Measurements from ENCODE around the gene TOLLIP.

The TOLLIP gene

DNA sequence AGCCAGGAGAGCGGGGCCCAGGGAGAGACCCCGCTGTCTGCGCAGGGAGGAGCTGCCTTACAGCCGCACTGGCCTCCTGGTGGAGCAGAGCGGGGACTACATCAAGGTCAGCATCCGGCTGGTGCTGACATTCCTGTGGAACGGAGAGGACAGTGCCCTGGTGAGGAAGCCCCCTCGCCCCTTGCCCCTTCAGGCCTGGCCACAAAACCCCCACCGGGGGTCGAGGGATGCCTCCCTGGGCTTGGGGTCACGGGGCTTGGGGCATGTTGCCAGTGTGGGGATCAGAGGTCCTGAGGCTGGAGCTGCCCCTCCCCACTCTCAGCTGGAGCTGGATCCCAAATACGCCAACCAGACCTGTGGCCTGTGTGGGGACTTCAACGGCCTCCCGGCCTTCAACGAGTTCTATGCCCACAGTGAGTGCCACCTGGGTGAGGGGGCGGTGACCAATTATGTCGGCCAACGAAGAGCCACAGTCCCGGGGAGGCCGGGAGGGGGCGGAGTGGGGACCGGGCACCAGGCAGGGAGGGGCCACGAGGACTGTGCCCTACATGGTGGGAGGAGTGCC is 82.4 kb downstream of the TOLLIP start:
- TF ChIP-seq, protein P1, sequence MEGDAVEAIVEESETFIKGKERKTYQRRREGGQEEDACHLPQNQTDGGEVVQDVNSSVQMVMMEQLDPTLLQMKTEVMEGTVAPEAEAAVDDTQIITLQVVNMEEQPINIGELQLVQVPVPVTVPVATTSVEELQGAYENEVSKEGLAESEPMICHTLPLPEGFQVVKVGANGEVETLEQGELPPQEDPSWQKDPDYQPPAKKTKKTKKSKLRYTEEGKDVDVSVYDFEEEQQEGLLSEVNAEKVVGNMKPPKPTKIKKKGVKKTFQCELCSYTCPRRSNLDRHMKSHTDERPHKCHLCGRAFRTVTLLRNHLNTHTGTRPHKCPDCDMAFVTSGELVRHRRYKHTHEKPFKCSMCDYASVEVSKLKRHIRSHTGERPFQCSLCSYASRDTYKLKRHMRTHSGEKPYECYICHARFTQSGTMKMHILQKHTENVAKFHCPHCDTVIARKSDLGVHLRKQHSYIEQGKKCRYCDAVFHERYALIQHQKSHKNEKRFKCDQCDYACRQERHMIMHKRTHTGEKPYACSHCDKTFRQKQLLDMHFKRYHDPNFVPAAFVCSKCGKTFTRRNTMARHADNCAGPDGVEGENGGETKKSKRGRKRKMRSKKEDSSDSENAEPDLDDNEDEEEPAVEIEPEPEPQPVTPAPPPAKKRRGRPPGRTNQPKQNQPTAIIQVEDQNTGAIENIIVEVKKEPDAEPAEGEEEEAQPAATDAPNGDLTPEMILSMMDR (IDR thresholded peaks at IDR 0.05; ENCODE audit: insufficient read depth, low read length), result no peak
- no peak for TF ChIP-seq SPI1 (IDR thresholded peaks at IDR 0.05; ENCODE audit: borderline replicate concordance, low read depth)
- TF ChIP-seq GABPA (IDR thresholded peaks at IDR 0.05; ENCODE audit: low read depth), result no peak
- TF ChIP-seq, protein P2, sequence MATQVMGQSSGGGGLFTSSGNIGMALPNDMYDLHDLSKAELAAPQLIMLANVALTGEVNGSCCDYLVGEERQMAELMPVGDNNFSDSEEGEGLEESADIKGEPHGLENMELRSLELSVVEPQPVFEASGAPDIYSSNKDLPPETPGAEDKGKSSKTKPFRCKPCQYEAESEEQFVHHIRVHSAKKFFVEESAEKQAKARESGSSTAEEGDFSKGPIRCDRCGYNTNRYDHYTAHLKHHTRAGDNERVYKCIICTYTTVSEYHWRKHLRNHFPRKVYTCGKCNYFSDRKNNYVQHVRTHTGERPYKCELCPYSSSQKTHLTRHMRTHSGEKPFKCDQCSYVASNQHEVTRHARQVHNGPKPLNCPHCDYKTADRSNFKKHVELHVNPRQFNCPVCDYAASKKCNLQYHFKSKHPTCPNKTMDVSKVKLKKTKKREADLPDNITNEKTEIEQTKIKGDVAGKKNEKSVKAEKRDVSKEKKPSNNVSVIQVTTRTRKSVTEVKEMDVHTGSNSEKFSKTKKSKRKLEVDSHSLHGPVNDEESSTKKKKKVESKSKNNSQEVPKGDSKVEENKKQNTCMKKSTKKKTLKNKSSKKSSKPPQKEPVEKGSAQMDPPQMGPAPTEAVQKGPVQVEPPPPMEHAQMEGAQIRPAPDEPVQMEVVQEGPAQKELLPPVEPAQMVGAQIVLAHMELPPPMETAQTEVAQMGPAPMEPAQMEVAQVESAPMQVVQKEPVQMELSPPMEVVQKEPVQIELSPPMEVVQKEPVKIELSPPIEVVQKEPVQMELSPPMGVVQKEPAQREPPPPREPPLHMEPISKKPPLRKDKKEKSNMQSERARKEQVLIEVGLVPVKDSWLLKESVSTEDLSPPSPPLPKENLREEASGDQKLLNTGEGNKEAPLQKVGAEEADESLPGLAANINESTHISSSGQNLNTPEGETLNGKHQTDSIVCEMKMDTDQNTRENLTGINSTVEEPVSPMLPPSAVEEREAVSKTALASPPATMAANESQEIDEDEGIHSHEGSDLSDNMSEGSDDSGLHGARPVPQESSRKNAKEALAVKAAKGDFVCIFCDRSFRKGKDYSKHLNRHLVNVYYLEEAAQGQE (IDR thresholded peaks at IDR 0.05; ENCODE audit: insufficient replicate concordance, low read depth), result no peak
- no peak for TF ChIP-seq POLR2AphosphoS5 (IDR thresholded peaks at IDR 0.05; ENCODE audit: low read depth)
- DNase-seq (ENCODE audit: low read depth in 1 of 2, low spot score in 1 of 2), result no peak
- H3K27ac ChIP-seq (replicated peaks), result no peak overlapping the region
- H3K27me3 ChIP-seq (ENCODE audit: insufficient read depth, poor library complexity, severe bottlenecking), result peaks cover 17% of the 10 kb centered on the region
- no peak overlapping the region for H3K4me3 ChIP-seq (replicated peaks; ENCODE audit: insufficient read depth, low read length)

DNA sequence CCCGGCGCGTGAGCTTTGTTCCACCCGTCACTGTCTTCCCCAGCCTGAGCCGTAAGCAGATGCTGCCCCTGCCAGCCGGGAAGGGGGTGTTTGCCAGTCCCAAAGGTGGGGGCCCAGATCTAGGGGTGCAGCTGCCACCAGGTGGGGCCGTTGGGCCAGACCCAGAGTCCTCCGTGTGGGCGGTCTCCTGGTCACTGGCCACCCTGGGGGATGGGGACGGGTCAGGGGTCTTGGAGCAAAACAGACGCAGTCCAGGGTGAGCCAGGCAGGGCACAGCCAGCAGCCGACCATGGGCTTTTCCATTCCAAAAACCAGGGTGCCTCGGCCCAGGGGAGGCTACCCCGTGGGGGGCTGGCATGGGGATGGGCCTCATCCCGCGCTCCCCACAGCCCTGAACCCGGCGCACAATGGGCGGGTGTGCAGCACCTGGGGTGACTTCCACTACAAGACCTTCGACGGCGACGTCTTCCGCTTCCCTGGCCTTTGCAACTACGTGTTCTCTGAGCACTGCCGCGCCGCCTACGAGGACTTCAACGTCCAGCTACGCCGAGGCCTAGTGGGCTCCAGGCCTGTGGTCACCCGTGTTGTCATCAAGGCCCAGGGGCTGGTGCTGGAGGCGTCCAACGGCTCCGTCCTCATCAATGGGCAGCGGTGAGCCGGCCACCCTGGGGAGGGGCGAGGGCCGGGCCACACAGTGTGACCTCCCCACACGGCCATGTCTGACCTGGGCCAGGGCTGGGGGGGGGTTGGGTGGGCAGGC is 83.0 kb downstream of the TOLLIP start:
- no peak for DNase-seq (ENCODE audit: low read depth in 1 of 2, low spot score in 1 of 2)
- H3K27me3 ChIP-seq (ENCODE audit: insufficient read depth, poor library complexity, severe bottlenecking), result peaks cover 24% of the 10 kb centered on the region
- TF ChIP-seq SPI1 (IDR thresholded peaks at IDR 0.05; ENCODE audit: borderline replicate concordance, low read depth) (no peak), GABPA (IDR thresholded peaks at IDR 0.05; ENCODE audit: low read depth) (no peak), POLR2AphosphoS5 (IDR thresholded peaks at IDR 0.05; ENCODE audit: low read depth) (no peak)
- TF ChIP-seq, protein P1 (IDR thresholded peaks at IDR 0.05; ENCODE audit: insufficient read depth, low read length), result no peak
- TF ChIP-seq, protein P2 (IDR thresholded peaks at IDR 0.05; ENCODE audit: insufficient replicate concordance, low read depth), result no peak
- H3K27ac ChIP-seq (replicated peaks), result no peak overlapping the region
- H3K4me3 ChIP-seq (replicated peaks; ENCODE audit: insufficient read depth, low read length), result no peak overlapping the region

DNA sequence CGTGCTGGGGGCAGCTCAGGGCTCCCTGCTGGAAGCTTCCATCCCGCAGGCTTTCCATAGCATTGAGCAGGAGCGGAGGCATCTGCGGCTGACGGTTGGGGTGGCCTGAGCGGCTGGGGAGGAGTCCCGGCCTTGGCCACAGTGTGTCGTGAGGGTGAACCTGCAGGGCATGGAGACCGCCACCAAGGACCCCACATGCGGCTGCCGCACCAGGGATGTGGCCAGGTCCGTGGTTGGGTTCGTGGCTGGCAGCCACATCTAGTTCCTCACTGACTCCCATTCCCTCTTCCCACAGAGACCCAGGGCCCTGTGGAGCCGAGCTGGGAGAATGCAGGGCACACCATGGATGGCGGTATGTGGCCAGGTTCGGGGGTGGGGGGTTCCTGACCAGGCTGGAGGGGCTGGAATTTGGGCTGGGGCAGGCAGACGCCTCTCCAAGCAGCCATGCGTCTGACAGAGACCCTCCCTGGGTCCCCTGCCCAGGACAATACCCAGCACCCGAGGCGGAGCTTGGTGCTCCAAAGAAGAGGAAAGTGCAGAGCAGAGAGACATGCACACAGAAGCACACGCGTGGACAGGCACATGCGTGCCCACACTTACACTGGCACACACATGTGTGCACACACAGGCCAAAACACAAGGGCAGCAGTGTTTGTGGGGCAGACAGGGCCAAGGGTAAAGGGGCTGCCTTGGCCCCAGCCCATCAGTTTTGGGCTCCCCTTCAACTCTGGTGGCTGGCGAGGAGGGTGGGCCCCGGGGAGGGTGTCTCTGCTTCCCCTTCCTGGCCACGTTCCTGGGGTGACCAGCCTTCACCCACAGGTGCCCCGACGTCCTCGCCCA is 83.8 kb downstream of the TOLLIP start:
- peaks cover 27% of the 10 kb centered on the region for H3K27me3 ChIP-seq (ENCODE audit: insufficient read depth, poor library complexity, severe bottlenecking)
- TF ChIP-seq, protein P1 (IDR thresholded peaks at IDR 0.05; ENCODE audit: insufficient read depth, low read length), result no peak
- TF ChIP-seq GABPA (IDR thresholded peaks at IDR 0.05; ENCODE audit: low read depth) (no peak), SPI1 (IDR thresholded peaks at IDR 0.05; ENCODE audit: borderline replicate concordance, low read depth) (no peak), POLR2AphosphoS5 (IDR thresholded peaks at IDR 0.05; ENCODE audit: low read depth) (no peak)
- H3K27ac ChIP-seq (replicated peaks), result no peak overlapping the region
- DNase-seq (ENCODE audit: low read depth in 1 of 2, low spot score in 1 of 2), result no peak
- H3K4me3 ChIP-seq (replicated peaks; ENCODE audit: insufficient read depth, low read length), result no peak overlapping the region
